Measurements from ENCODE around the gene RAPGEF2. TPM values are rescaled to one million over a fixed set of nuclear protein-coding genes. Genes with fewer than 3 reads are reported as not detected.

The RAPGEF2 gene
- total RNA-seq, 1 experiment from 2014 or later = 37.1 TPM

DNA sequence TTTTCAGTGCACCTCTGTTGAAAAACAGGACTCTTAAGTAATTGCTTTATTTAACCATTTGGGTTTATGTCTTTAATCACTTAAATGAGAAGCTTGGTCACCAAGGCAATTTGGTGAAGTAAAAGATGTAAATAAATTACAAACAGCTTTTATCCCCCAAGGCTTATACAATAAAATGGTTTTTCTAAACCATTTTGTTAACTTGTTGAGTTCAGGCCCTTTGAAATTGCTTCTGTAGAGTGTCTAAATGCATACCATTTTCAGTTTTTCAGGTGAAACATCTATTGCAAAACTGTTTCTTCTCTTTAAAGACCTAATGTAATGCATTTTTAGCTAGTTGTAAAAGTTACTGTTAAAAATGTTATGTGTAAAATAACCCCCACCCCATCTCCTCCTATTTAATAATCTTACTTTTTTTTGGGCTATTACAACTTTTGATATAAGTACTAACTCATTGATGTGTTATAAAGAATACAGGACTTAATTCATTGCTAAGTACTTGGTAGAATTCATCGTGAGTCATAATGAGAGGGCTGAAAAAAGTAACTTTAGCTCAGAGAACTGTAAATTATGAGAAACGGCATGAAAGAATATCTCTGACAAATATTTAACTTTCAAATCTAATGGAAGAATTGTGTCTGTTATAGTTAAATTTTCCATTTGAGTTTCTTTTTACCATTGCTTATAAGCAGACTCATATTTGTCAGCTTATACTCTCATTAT is 4.5 kb downstream of the RAPGEF2 start:
- TF ChIP-seq, protein P1, sequence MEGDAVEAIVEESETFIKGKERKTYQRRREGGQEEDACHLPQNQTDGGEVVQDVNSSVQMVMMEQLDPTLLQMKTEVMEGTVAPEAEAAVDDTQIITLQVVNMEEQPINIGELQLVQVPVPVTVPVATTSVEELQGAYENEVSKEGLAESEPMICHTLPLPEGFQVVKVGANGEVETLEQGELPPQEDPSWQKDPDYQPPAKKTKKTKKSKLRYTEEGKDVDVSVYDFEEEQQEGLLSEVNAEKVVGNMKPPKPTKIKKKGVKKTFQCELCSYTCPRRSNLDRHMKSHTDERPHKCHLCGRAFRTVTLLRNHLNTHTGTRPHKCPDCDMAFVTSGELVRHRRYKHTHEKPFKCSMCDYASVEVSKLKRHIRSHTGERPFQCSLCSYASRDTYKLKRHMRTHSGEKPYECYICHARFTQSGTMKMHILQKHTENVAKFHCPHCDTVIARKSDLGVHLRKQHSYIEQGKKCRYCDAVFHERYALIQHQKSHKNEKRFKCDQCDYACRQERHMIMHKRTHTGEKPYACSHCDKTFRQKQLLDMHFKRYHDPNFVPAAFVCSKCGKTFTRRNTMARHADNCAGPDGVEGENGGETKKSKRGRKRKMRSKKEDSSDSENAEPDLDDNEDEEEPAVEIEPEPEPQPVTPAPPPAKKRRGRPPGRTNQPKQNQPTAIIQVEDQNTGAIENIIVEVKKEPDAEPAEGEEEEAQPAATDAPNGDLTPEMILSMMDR (conservative IDR thresholded peaks at IDR 0.05) = no peak

More for the DNA sequence above, 4.5 kb downstream of the RAPGEF2 start:
- Histone ChIP-seq H2BK12ac (ENCODE audit: insufficient read length, low read depth, low read length) (no peak overlapping the region), H3K4me2 (ENCODE audit: insufficient read depth, insufficient read length, low read length) (no peak overlapping the region), H3K9ac (ENCODE audit: extremely low read depth, insufficient read length, low read length) (no peak overlapping the region), H4K5ac (ENCODE audit: insufficient read length, low read depth, low read length) (no peak overlapping the region), H3K23ac (ENCODE audit: insufficient read length, low read depth, low read length) (no peak overlapping the region), H2BK20ac (ENCODE audit: low read depth, low read length, poor library complexity, severe bottlenecking) (no peak overlapping the region), H3K79me2 (ENCODE audit: insufficient read depth, low read length) (peaks cover 23% of the 10 kb centered on the region; the same call in 1 of the 2 replicates), H4K91ac (ENCODE audit: insufficient read length, low read depth, low read length) (no peak overlapping the region), H3K56ac (ENCODE audit: insufficient read length, low read depth, low read length) (no peak overlapping the region), H3K9me3 (ENCODE audit: control insufficient read depth, low read depth, low read length) (no peaks in the 10 kb centered on the region), H3K4me1 (ENCODE audit: insufficient read depth, low read length) (peaks cover 11% of the 10 kb centered on the region; the same call in 1 of the 2 replicates), H3K18ac (ENCODE audit: insufficient read length, low read depth, low read length) (no peak overlapping the region), H2AFZ (ENCODE audit: low read length) (no peak overlapping the region), H2BK120ac (ENCODE audit: low read depth, low read length, poor library complexity, severe bottlenecking) (no peak overlapping the region), H4K20me1 (ENCODE audit: control insufficient read depth, insufficient read depth, insufficient read length) (no peaks in the 10 kb centered on the region), H3K14ac (ENCODE audit: insufficient read depth, low read length) (no peak overlapping the region), H2BK15ac (ENCODE audit: low read depth, low read length) (no peak overlapping the region), H3K27me3 (ENCODE audit: insufficient read depth, low read length) (no peaks in the 10 kb centered on the region), H3K4ac (ENCODE audit: low read depth, low read length) (no peak overlapping the region), H2BK5ac (ENCODE audit: insufficient read length, low read length) (no peak overlapping the region), H3T11ph (ENCODE audit: low read length) (no peak overlapping the region), H3K79me1 (ENCODE audit: insufficient read depth, low read depth, low read length, poor library complexity, severe bottlenecking) (peaks cover 13% of the 10 kb centered on the region), H4K8ac (replicated peaks; ENCODE audit: insufficient read length, low read depth, low read length) (no peak overlapping the region), H3K27ac (ENCODE audit: insufficient read length, low read depth, low read length) (no peak overlapping the region), H2AK5ac (ENCODE audit: insufficient read length, low read length) (no peak overlapping the region), H3K23me2 (ENCODE audit: insufficient read length, low read depth, low read length, poor library complexity, severe bottlenecking) (peaks cover 11% of the 10 kb centered on the region)
- H3K9me3 Mint-ChIP-seq = no peaks in the 10 kb centered on the region
- no CpG with 5 or more reads among the region's 2 CpGs for WGBS (ENCODE audit: extremely low coverage, insufficient read length, low lambda C conversion rate)
- no peaks in the 10 kb centered on the region for H3K27me3 Mint-ChIP-seq (ENCODE audit: low read depth)
- no peak for DNase-seq
- H3K4me1 Mint-ChIP-seq = peaks cover 40 to 43% of the 10 kb centered on the region in 2 experiments
- H3K27ac Mint-ChIP-seq = no peak overlapping the region
- no peaks in the 10 kb centered on the region; a peak in 1 of 7 replicates for H3K36me3 Mint-ChIP-seq (ENCODE audit: insufficient read depth in 1 of 3, low read depth in 3 of 3)
- H3K4me3 Mint-ChIP-seq = no peak overlapping the region
